NCI-H2196 treated with DMSO at 0.1 percent for 48 hours (cell line): ENCODE measurements around the gene RTEL1.
"Not testable (repeated sequence)": the region's sequence is repeated elsewhere in the genome, so short reads cannot be mapped to it uniquely, and the experiment has no call there.

Experiments
- DNase-seq: peaks from one replicate; lab custom pipeline; 2025; ENCODE audit not compliant: unreplicated experiment; lab: John Stamatoyannopoulos, UW

The RTEL1 gene

DNA sequence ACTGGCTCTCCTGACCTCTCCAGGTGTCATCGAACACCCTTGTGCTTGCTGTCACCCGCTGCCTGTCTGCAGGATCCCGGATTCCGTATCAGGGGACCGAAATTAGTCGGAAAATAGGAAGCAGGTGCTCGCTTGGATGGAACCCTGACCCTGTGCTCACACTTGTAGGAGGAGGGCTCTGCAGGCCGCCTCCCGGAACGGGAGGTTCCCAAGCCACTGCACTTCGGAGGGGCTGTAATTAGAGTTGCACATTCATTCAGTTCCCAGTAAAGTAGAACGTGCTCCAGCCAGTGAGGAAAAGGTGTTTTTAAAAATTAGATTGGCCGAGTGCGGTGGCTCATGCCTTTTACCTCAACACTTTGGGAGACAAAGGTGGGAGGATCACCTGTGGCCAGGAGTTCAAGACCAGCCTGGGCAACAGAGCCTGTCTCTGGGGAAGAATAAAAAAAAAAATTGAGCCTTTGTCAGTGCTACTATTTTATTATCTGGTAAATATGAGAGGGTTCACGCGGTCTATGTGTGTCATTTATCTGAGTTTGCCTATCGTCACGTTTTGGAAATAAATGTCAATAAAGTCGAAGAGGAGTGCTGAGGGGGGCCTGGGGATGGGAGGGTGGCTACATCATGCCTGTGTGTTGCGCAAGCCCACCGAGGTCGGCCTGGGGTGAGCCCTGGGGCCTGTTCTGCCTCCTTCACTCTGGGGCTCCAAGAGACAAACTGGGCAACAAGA, 29.7 kb upstream of the RTEL1 start:
- DNase-seq, result peak; percentile 78

- not testable (repeated sequence) for DNase-seq
Observed at GRCh38 chr20:63630956-63631355, 27.2 kb upstream of the RTEL1 start.

DNA sequence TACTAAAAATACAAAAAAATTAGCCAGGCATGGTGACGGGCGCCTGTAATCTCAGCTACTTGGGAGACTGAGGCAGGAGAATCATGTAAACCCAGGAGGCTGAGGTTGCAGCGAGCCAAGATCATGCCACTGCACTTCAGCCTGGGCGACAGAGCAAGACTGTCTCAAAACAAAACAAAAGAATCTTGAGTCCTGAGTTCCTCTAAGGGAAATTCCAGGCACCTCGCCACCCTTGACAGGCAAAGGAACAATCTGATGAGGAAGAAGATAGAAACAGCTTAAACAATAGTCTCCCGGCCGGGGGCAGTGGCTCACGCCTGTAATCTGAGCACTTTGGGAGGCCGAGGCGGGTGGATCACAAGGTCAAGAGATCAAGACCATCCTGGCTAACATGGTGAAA, 26.7 kb upstream of the RTEL1 start:
- DNase-seq, result not testable (repeated sequence)

GRCh38 chr20:63633732-63634131, 24.4 kb upstream of the RTEL1 start:
- no peak for DNase-seq

DNA sequence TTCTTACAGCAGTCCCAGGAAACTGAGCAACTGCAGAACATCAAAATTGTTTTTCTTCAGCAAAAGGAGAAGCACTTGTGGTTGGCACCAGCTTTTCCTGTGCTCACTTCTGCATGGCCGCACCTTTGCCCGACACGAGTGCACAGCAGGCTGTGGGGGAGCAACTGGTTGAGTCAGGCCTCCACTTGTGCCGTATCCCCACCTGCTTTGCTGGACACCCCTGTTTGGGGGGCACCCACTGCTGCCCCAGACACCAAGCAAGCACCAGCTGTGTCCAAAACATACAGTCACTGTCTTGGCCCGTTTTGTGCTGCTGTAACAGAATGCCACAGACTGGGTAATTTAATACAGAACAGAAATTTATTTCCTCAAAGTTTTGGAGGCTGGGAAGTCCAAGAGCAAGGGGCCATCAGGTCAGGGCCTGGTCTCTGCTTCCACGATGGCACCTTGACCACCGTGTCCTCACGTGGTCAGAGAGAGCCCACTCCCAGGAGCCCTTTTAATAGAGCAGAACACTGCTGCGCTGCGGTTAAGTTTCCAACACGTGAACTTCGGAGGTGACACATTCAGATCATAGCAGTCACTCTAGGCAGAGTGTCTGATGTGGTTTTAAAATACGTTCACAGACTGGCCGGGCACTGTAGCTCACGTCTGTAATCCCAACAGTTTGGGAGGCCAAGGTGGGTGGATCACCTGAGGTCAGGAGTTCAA, 22.5 kb upstream of the RTEL1 start:
- no peak for DNase-seq

DNA sequence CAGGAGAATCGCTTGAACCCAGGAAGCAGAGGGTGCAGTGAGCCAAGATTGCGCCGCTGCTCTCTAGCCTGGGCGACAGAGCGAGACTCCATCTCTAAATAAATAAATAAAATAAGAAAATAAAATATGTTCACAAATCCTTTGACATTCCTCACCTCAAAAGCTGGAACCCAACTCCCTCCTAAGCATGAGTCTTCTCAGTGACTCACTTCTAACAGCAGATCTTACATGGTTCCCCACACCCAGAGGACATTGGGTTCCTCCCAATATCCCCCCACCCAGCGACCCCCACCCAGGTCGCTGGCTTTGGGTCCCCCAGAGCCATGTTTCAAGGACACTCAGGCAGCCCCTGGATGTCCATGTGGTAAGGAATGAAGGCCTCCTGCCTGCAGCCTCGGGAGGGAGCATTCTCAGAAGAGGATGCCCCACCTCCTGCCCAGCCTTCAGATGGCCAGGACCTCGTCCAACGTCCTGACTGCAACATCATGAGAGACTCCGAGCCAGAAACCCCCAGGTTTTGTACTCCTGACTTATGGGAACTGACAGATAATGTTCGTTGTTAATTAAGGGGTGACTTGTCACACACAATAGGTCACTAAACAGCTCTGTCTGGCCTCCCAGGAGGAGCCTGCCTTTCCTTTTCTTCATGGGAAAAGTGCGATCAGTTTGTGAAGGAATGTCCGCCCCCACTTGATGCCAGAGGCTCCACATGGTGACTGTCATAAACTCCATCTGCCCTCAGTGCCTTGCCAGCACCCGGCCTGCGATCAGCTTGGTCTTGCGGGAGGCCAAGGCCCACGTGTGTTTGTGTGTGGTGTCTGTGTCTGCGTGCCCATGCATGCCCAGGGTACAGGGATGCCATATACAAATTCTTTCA, 21.1 kb upstream of the RTEL1 start:
- DNase-seq, result no peak

GRCh38 chr20:63639093-63639975, 18.8 kb upstream of the RTEL1 start:
- no peak for DNase-seq

GRCh38 chr20:63640086-63640485, 18.0 kb upstream of the RTEL1 start:
- no peak for DNase-seq

DNA sequence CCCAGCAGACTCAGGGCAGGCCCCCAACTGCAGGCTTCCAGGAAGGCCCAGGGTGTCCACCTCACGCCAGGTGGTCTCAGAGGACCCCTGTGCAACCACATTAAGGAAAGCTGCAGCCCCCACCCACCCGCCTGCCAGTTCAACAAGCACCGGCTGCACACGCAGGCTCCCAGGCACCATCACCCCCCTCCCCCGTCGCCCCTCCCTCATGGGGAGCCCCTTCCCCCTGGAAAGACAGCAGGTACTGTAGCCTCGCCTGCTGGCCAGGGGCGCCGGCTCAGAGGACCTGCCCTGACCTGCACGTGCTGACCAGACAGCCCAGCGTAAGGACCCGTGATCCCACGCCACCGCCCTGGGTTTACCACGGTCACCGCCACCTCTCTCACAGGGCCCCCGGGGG, 17.4 kb upstream of the RTEL1 start:
- not testable (repeated sequence) for DNase-seq

DNA sequence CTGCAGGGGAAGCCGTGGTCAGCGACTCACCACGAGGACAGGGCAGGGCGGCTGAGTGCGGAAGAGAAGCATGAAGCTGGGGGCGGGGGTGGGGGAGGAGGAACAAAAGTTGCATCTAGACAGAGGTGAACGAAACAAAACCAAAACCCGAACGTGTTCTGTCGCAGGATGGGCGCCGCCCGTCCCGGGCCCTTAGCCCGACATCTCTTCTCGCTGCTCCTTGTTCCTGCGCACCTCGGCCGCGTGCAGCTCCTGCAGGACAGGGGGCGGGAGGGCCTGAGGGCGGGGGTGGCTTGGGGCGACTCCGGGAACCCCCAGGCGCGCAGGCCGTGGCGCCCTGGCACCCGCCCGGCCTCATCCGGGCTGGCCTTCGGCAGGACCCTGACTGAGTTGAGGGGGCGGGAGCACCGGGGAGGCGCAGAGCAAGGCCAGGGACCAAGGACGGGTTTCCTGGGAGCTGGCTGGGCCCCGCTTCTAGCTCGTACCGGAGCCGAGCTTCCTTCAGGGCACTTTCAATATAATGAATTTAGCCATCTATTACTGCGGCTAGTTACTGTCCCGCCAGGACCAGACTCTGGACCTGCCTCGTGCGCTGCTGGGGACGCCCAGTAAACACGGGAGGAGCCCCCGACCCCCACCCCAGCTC, 16.8 kb upstream of the RTEL1 start:
- DNase-seq, result no peak

- DNase-seq, result peak; percentile 92
Observed at GRCh38 chr20:63641792-63642523, 16.2 kb upstream of the RTEL1 start.

DNA sequence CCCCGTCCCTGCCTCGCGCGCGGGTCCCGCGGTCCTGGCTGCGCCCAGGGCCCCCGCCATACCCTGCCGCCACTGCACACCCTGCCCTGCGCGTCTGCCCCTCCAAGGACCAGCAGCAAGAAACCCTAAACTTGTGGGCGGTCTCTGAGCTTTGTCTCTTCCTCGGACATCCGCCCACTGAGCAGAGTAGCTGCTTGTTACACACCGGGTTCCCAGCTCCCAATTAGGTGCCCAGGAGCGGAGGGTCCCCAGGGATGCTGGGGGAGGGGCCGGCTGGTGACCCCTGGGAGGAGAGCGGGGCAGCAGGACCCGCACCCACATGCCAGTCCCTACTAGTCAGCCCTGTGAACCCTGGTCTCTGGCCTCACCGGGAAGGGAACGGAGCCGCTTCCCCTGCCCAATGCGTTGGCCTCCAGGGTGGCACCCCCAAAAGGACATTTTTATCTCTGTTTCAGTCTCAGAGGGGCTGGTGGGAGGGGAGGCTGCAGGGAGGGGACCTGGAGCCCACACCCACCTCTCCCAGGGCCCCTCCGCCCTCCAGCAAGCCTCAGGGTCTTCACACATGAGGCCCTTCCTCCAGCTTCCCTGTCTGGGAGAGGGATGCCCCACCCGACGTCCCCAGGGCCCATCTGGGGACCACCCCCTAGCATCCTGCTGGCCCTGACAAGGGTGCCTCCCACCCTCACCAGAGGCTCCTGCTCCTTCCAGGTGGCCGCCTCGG, 15.4 kb upstream of the RTEL1 start:
- no peak for DNase-seq

- no peak for DNase-seq
Observed at GRCh38 chr20:63643499-63643898, 14.6 kb upstream of the RTEL1 start.

DNA sequence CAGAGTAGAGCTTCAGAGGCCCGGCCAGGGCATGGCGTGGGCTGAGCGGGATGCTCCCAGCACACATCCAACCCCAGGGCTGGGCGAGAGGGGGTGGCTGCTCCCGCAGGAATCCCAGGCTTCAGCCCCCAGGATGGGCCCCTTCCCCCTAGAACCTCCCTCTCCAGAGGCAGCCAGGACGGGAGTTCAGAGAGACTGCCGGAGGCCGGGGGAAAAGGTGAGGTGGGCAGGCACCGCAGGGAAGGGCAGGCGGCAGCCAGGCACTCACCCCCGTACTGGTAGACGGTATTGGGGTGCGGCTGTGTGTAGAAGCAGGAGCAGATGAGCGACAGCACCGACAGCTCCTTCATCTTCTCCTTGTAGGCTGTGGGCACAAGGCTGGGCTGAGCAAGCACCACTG, 14.2 kb upstream of the RTEL1 start:
- no peak for DNase-seq

DNA sequence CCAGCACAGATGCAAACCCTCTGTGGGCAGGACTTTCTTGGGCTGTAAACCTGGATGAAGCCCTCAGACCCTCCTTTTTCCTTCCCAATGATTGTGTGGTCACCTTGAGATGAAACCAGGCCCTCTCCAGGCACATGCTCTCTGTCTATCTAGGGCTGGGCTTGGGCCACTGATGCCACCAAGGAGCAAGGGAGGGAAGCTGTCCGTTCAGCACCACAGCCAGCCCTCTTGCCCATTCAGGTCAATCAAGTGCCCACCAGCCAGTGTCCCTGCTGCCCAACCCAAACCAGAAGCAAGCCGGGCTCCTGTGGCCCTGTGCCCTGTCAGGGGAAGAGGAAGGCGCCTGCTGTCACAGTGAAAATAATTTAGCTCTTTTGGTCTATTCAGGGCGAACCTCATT, 12.9 kb upstream of the RTEL1 start:
- DNase-seq, result no peak

GRCh38 chr20:63648190-63648589, 9.9 kb upstream of the RTEL1 start:
- DNase-seq, result no peak

DNA sequence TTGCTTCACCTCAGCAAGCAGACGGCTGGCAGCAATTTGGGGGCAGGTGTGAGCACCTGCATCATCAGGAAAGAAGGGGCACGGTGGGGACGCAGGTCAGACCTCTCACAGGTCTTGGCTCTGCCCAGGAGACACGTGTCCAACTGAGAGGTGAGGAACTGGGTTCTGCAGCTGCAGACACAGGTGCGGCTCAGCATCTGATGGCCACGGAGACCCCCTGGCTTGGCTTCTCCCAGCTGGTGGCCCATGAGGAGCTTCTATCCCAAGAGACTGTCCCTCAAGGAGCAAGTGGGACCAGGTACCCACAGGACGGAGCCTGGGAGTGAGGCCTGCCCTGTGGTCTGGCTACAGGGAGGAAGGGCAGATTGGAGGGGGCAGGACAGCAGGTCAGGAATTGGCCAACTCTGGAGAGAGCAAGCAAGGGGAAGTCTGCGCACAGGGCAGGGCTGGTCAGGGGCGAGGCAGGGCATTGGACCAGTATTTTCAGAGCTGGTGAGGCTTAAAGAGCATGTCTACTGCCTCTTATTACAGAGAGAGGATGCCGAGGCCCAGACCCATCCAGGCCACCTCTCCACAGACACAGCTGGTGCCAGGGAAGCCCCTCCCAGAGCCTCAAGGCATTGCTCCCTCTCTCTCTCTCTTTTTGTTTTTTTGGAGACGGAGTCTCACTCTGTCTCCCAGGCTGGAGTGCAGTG, 9.1 kb upstream of the RTEL1 start:
- no peak for DNase-seq

- DNase-seq, result not testable (repeated sequence)
Observed at GRCh38 chr20:63650486-63650885, 7.6 kb upstream of the RTEL1 start.

DNA sequence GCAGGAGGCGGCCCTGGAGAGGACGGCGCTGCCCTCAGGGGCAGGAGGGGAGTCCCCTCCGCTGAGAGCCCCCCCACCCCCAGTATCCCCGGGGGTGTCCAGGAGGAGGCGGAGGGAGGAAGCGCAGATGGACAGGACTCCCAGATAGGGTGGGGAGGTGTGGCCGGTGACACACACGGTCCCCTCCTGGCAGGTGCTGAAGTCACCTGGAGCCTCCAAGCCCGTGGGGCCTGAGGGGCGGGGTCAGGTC, 6.2 kb upstream of the RTEL1 start:
- DNase-seq, result no peak
